RWPE1 (cell line): Measurements from ENCODE around the gene ELOVL2.

ENCODE experiments used
- CTCF ChIA-PET: fragments of 350-600 bp; sonication (Branson Sonifier 250); formaldehyde crosslinking; extraction: SDS; loops from one replicate; lab custom pipeline; 2021; lab: Yijun Ruan, JAX
- POLR2A ChIA-PET: fragments of 400-600 bp; formaldehyde crosslinking; extraction: SDS; loops from one replicate; lab custom pipeline; 2020; ENCODE audit warnings: antibody characterized with exemption; ENCODE audit not compliant: low non-redundant PET; lab: Yijun Ruan, JAX
- DNase-seq: peaks from one replicate; pipeline ENCODE4 v3.0.0; 2012; ENCODE audit warnings: low spot score
- H3K27ac ChIP-seq: fragments of 450-650 bp; 2 replicates; pipeline ENCODE4 v1.5.1; 2017
- TF ChIP-seq, protein P1 (sequence below): fragments of 450-650 bp; conservative IDR thresholded peaks from 2 replicates; pipeline ENCODE4 v1.5.1; 2017; ENCODE audit warnings: low read depth, mild to moderate bottlenecking

The ELOVL2 gene

DNA sequence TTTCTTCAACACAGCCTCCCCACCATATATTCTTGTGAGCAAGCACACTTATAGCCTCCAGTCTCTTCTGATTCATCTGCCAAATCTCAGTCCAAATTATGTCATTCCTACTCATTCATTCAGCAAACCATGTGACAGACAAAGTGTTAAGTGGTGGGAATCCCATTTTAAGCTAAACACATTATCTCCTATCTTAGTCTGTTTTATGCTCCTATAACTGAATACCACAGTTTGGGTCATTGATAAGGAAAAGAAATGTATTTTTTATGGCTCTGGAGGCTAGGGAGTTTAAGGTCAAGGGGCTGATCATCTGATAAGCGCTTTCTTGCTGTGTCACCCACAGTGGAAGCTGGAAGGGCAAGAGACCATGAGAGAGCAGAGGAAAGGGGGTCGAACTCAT lies 25.7 kb upstream of the ELOVL2 start:
- TF ChIP-seq, protein P1, sequence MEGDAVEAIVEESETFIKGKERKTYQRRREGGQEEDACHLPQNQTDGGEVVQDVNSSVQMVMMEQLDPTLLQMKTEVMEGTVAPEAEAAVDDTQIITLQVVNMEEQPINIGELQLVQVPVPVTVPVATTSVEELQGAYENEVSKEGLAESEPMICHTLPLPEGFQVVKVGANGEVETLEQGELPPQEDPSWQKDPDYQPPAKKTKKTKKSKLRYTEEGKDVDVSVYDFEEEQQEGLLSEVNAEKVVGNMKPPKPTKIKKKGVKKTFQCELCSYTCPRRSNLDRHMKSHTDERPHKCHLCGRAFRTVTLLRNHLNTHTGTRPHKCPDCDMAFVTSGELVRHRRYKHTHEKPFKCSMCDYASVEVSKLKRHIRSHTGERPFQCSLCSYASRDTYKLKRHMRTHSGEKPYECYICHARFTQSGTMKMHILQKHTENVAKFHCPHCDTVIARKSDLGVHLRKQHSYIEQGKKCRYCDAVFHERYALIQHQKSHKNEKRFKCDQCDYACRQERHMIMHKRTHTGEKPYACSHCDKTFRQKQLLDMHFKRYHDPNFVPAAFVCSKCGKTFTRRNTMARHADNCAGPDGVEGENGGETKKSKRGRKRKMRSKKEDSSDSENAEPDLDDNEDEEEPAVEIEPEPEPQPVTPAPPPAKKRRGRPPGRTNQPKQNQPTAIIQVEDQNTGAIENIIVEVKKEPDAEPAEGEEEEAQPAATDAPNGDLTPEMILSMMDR = no peak
- POLR2A ChIA-PET = no interaction called here
- CTCF ChIA-PET = interaction anchor here (0.6 to 1.8 kb wide), 4 partner anchors 13 to 232 kb away, joined by 3 to 15 read pairs (median 6); no protein-coding TSS in a partner anchor
- H3K27ac ChIP-seq = no peak overlapping the region
- DNase-seq = no peak

DNA sequence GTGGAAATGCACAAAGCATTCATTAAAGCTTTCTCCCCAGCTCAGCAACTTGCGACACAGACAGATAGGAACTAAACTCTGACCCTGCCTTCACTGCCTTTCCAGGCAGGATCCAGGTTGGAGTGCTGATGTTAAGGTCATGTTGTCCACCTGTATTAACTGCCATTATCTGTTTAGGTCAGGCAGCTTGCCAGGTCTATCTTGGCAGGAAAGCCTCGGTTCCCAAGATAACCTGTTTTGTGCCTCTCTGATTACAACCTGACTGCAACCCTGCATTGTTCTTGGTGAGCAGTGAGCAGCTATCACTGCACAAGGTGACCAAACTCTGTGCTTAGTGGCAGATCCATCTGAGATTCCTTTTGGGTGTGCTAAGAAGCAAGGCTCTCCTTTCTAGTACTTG lies 23.2 kb upstream of the ELOVL2 start:
- no peak for DNase-seq
- POLR2A ChIA-PET = no interaction called here
- H3K27ac ChIP-seq = no peak overlapping the region
- TF ChIP-seq, protein P1 = no peak
- CTCF ChIA-PET = interaction anchor here (1.3 to 1.5 kb wide), 2 partner anchors 113 to 428 kb away, joined by 4 to 5 read pairs; no protein-coding TSS in a partner anchor

DNA sequence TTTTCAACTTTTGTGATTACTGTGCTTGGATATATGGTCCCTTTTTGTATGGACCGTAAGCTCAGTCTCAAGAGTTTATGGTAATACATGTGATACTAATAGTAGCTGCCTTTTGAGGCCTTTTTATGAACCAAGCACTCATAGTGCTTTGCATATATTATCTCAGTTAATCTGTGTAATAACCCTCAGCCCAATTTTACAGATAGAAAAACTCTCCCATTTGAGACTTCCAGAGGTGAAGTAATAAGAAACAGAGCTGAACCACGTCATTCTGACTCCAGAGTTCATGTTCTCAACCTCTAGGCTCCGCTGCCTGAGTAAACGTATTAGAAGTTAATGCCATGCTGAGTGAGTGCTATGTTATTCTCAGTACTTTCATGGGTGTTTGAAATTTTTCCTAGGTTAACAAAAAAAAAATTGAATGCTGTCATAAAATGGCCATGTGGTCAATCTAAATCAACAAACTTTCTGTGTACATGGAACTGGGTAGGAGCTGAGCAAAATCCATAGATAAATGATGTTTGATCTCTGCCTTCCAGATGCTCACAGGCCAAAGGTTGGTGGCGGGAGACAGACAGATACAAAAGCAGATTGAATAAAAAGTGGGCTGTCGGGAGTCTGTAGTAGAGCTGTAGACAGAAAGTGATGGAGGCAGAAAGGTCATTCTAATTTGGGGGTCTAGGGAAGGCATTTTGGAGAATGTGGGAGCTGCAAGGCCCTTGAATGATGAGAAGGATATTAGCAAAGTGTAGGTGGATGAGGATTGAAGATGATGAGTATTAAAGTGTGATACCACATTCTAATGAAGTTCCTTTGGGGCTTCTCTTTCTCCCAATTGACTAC lies 22.6 kb upstream of the ELOVL2 start:
- ChIA-PET CTCF (interaction anchor here (0.6 to 1.5 kb wide), 4 partner anchors 113 to 509 kb away, joined by 3 to 5 read pairs (median 4); no protein-coding TSS in a partner anchor), POLR2A (no interaction called here)
- TF ChIP-seq, protein P1 = no peak
- no peak for DNase-seq
- no peak overlapping the region for H3K27ac ChIP-seq

DNA sequence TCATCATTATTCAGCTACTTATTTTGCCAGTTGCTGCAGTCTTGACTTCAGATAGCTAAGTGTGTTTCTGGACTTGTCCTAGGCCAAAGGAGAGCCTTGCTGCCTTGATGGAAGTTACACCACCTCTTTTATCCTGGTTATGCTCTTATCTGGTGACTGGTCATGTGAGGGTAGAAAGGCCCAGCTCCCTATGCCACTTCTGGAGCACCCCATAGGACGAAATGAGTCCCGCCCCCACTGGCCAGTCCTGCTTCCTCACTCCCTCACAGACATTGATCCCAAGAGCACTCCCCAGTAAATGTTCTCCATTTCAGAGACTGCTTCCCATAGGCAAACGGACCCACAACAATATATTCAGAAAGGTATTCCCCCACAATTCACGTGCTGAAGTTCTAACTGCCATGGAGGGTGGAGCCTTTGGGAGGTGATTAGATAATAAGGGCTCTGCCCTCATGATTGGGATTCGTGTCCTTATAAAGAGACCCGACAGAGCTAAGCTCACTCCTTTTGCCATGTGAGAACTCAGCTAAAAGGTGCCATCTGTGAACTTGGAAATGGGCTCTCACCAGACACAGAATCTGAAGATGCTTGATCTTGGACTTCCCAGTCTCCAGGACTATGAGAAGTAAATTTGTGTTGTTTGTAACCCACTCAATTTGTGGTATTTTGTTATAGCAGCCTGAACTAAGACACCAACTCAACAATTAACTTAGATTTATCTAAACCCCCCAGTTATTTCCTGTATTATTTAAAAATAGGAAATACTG lies 21.5 kb upstream of the ELOVL2 start:
- ChIA-PET CTCF (interaction anchor here (0.6 to 0.8 kb wide), 2 partner anchors 9 to 510 kb away, joined by 4 read pairs; no protein-coding TSS in a partner anchor), POLR2A (no interaction called here)
- DNase-seq = no peak
- no peak overlapping the region for H3K27ac ChIP-seq
- TF ChIP-seq, protein P1 = no peak

DNA sequence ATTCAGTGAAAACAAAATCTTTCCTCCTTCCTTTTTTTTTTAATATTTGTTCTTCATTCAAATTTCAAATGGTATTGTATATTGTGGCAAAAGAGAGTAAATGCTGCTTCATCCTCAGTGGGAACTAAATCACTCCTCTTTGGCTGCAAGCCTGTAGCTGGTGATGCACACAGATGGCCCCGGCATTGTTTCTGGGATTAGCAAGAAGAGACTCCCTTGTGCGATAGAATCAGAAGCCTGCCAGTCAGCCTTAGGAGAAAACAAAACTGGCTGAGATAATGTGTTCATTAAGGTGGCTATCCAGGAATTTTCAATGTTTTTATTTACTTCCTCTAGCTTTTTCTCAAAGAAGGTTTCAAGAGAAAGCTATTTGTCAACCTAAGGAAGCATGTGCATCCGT lies 20.7 kb upstream of the ELOVL2 start:
- TF ChIP-seq, protein P1 = no peak
- ChIA-PET POLR2A (no interaction called here), CTCF (interaction anchor here (0.6 to 0.8 kb wide), 2 partner anchors 8 to 225 kb away, joined by 4 read pairs; no protein-coding TSS in a partner anchor)
- no peak overlapping the region for H3K27ac ChIP-seq
- no peak for DNase-seq

DNA sequence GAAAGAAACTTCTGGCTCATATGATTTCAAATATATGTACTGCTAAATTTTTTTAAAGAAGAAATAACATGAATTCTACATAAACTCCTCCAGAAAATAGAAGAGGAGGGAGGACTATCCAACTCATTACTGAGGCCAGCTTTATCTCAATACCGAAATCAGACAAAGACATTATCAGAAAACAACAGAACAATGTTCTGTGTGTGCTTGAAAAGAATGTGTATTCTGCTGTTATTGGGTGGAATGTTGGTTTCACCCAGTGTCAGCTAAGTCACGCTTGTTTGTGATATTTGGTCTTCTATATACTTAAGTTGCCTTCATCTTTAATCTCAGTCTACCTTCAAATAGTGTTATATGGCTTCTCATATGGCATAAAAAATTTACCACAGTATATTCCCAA lies 18.6 kb upstream of the ELOVL2 start:
- TF ChIP-seq, protein P1 = no peak
- H3K27ac ChIP-seq = no peak overlapping the region
- CTCF ChIA-PET = no interaction called here
- POLR2A ChIA-PET = no interaction called here
- DNase-seq = no peak
